ENCODE results near the gene PTPRCAP. TPM values are rescaled to one million over a fixed set of nuclear protein-coding genes. Genes with fewer than 3 reads are reported as not detected.

PTPRCAP gene
- total and polyA plus RNA-seq, 9 of the 15 experiments (the other 6 are each of a cell fraction or from before 2014, with no cell fraction given): 0.22 to 2.0 (median 1.1) TPM; not detected in 4

- TF ChIP-seq, protein P1, sequence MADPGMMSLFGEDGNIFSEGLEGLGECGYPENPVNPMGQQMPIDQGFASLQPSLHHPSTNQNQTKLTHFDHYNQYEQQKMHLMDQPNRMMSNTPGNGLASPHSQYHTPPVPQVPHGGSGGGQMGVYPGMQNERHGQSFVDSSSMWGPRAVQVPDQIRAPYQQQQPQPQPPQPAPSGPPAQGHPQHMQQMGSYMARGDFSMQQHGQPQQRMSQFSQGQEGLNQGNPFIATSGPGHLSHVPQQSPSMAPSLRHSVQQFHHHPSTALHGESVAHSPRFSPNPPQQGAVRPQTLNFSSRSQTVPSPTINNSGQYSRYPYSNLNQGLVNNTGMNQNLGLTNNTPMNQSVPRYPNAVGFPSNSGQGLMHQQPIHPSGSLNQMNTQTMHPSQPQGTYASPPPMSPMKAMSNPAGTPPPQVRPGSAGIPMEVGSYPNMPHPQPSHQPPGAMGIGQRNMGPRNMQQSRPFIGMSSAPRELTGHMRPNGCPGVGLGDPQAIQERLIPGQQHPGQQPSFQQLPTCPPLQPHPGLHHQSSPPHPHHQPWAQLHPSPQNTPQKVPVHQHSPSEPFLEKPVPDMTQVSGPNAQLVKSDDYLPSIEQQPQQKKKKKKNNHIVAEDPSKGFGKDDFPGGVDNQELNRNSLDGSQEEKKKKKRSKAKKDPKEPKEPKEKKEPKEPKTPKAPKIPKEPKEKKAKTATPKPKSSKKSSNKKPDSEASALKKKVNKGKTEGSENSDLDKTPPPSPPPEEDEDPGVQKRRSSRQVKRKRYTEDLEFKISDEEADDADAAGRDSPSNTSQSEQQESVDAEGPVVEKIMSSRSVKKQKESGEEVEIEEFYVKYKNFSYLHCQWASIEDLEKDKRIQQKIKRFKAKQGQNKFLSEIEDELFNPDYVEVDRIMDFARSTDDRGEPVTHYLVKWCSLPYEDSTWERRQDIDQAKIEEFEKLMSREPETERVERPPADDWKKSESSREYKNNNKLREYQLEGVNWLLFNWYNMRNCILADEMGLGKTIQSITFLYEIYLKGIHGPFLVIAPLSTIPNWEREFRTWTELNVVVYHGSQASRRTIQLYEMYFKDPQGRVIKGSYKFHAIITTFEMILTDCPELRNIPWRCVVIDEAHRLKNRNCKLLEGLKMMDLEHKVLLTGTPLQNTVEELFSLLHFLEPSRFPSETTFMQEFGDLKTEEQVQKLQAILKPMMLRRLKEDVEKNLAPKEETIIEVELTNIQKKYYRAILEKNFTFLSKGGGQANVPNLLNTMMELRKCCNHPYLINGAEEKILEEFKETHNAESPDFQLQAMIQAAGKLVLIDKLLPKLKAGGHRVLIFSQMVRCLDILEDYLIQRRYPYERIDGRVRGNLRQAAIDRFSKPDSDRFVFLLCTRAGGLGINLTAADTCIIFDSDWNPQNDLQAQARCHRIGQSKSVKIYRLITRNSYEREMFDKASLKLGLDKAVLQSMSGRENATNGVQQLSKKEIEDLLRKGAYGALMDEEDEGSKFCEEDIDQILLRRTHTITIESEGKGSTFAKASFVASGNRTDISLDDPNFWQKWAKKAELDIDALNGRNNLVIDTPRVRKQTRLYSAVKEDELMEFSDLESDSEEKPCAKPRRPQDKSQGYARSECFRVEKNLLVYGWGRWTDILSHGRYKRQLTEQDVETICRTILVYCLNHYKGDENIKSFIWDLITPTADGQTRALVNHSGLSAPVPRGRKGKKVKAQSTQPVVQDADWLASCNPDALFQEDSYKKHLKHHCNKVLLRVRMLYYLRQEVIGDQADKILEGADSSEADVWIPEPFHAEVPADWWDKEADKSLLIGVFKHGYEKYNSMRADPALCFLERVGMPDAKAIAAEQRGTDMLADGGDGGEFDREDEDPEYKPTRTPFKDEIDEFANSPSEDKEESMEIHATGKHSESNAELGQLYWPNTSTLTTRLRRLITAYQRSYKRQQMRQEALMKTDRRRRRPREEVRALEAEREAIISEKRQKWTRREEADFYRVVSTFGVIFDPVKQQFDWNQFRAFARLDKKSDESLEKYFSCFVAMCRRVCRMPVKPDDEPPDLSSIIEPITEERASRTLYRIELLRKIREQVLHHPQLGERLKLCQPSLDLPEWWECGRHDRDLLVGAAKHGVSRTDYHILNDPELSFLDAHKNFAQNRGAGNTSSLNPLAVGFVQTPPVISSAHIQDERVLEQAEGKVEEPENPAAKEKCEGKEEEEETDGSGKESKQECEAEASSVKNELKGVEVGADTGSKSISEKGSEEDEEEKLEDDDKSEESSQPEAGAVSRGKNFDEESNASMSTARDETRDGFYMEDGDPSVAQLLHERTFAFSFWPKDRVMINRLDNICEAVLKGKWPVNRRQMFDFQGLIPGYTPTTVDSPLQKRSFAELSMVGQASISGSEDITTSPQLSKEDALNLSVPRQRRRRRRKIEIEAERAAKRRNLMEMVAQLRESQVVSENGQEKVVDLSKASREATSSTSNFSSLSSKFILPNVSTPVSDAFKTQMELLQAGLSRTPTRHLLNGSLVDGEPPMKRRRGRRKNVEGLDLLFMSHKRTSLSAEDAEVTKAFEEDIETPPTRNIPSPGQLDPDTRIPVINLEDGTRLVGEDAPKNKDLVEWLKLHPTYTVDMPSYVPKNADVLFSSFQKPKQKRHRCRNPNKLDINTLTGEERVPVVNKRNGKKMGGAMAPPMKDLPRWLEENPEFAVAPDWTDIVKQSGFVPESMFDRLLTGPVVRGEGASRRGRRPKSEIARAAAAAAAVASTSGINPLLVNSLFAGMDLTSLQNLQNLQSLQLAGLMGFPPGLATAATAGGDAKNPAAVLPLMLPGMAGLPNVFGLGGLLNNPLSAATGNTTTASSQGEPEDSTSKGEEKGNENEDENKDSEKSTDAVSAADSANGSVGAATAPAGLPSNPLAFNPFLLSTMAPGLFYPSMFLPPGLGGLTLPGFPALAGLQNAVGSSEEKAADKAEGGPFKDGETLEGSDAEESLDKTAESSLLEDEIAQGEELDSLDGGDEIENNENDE (IDR thresholded peaks at IDR 0.05; ENCODE audit: low read depth, low read length): no peak
- TF ChIP-seq SIN3A (IDR thresholded peaks at IDR 0.05; ENCODE audit: borderline replicate concordance in 2 of 2, control insufficient read depth in 1 of 2, low read depth in 2 of 2, low read length in 2 of 2) (peak in 1 of 2 experiments; percentile 57; a peak in 1 of 4 replicates), TFAM (CRISPR knock-in tag; conservative IDR thresholded peaks at IDR 0.05) (no peak), PRPF4 (IDR thresholded peaks at IDR 0.05; ENCODE audit: insufficient read depth, low read depth, low read length, poor library complexity, severe bottlenecking) (no peak), ZNF583 (CRISPR knock-in tag; IDR thresholded peaks at IDR 0.05) (no peak), ZNF175 (CRISPR knock-in tag; IDR thresholded peaks at IDR 0.05; ENCODE audit: low read depth) (no peak), ZMIZ1 (IDR thresholded peaks at IDR 0.05; ENCODE audit: low read depth in 2 of 2, low read length in 2 of 2) (no peak), EP300 (IDR thresholded peaks at IDR 0.05; ENCODE audit: low read length) (peak; percentile 39), JUND (IDR thresholded peaks at IDR 0.05; ENCODE audit: borderline replicate concordance, low read depth, low read length) (peak; percentile 42), JUND (tag; IDR thresholded peaks at IDR 0.05; ENCODE audit: borderline replicate concordance, low read depth, low read length) (no peak; the same call in 2 of the 3 replicates), EHMT2 (IDR thresholded peaks at IDR 0.05) (no peak), EGR1 (conservative IDR thresholded peaks at IDR 0.05) (peak; percentile 16; the same call in 1 of the 2 replicates)
Observed at GRCh38 chr11:67436459-67437081, 912 bp downstream of the PTPRCAP start (continued).
